ENCODE results near the gene MNT. TPM values are rescaled to one million over a fixed set of nuclear protein-coding genes. Genes with fewer than 3 reads are reported as not detected.
A peak's percentile ranks its signal among the peaks of the same experiment; 100 is the strongest.

The MNT gene
- total RNA-seq, 6 donors from 2014 or later: 14.9 to 68.1 (median 38.6) TPM

DNA sequence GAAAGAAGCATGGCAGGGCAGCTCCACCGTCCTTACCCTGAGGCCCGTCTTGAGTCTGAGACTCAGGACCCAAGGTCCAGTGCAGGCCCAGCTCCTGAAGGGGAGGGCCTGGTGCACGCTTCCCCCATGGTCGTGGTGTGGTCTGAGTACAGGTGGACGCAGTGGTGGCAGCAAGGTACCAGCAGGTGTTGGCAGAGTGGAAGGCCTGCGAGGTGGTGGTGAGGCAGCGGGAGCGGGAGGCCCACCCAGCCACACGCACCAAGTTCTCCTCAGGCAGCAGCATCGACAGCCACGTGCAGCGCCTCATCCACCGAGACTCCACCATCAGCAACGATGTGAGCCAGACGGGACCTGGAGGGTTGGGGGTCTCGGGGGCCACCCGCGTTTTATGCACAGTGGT is 27.7 kb downstream of the MNT start:
- Histone ChIP-seq H3K27ac (no peak overlapping the region), H3K4me3 (no peak overlapping the region), H3K9me3 (no peaks in the 10 kb centered on the region), H3K4me1 (no peaks in the 10 kb centered on the region), H3K36me3 (peaks cover 4 to 68% (median 48%) of the 10 kb centered on the region in 4 donors), H3K27me3 (no peaks in the 10 kb centered on the region)
- 93 to 94% methylated on average over 12 to 18 of the region's 18 CpGs for WGBS, 2 donors
- DNase-seq: peak in 1 of 2 donors; percentile 69
- ATAC-seq (ENCODE audit: low FRiP score in 2 of 2): no peak
- TF ChIP-seq POLR2AphosphoS5 (IDR thresholded peaks at IDR 0.05) (no peak), POLR2A (IDR thresholded peaks at IDR 0.05) (no peak), EP300 (IDR thresholded peaks at IDR 0.05) (no peak)
- TF ChIP-seq, protein P1, sequence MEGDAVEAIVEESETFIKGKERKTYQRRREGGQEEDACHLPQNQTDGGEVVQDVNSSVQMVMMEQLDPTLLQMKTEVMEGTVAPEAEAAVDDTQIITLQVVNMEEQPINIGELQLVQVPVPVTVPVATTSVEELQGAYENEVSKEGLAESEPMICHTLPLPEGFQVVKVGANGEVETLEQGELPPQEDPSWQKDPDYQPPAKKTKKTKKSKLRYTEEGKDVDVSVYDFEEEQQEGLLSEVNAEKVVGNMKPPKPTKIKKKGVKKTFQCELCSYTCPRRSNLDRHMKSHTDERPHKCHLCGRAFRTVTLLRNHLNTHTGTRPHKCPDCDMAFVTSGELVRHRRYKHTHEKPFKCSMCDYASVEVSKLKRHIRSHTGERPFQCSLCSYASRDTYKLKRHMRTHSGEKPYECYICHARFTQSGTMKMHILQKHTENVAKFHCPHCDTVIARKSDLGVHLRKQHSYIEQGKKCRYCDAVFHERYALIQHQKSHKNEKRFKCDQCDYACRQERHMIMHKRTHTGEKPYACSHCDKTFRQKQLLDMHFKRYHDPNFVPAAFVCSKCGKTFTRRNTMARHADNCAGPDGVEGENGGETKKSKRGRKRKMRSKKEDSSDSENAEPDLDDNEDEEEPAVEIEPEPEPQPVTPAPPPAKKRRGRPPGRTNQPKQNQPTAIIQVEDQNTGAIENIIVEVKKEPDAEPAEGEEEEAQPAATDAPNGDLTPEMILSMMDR (IDR thresholded peaks at IDR 0.05): no peak

GRCh38 chr17:2372681-2373080 is 28.2 kb downstream of the MNT start:
- ATAC-seq (ENCODE audit: low FRiP score in 2 of 2) (no peak), DNase-seq (no peak)
- peaks cover 4 to 64% (median 45%) of the 10 kb centered on the region in 4 donors for H3K36me3 ChIP-seq
- no peak overlapping the region for H3K4me3 ChIP-seq
- H3K27ac ChIP-seq: no peak overlapping the region
- H3K9me3 ChIP-seq: no peaks in the 10 kb centered on the region
- TF ChIP-seq, protein P1 (IDR thresholded peaks at IDR 0.05): no peak
- no peak for TF ChIP-seq POLR2AphosphoS5 (IDR thresholded peaks at IDR 0.05)
- TF ChIP-seq EP300 (IDR thresholded peaks at IDR 0.05): no peak
- no peak for TF ChIP-seq POLR2A (IDR thresholded peaks at IDR 0.05)
- H3K27me3 ChIP-seq: no peaks in the 10 kb centered on the region
- WGBS, 2 donors: 93 to 95% methylated on average over 16 of the region's 16 CpGs
- H3K4me1 ChIP-seq: no peaks in the 10 kb centered on the region

GRCh38 chr17:2372180-2372579 is 28.7 kb downstream of the MNT start:
- Histone ChIP-seq H3K4me1 (no peaks in the 10 kb centered on the region), H3K4me3 (no peak overlapping the region), H3K9me3 (no peaks in the 10 kb centered on the region), H3K27ac (no peak overlapping the region), H3K36me3 (peaks cover 4 to 64% (median 45%) of the 10 kb centered on the region in 4 donors), H3K27me3 (no peaks in the 10 kb centered on the region)
- ATAC-seq (ENCODE audit: low FRiP score in 2 of 2) (no peak), DNase-seq (peak in 1 of 2 donors; percentile 79)
- WGBS, 2 donors: 96% methylated on average over 26 of the region's 26 CpGs; no CpG with 5 or more reads in 1 of the 2 donors
- TF ChIP-seq, protein P1 (IDR thresholded peaks at IDR 0.05): no peak
- TF ChIP-seq POLR2A (IDR thresholded peaks at IDR 0.05) (no peak), EP300 (IDR thresholded peaks at IDR 0.05) (no peak), POLR2AphosphoS5 (IDR thresholded peaks at IDR 0.05) (no peak)

- no peak for TF ChIP-seq POLR2A (IDR thresholded peaks at IDR 0.05)
- TF ChIP-seq EP300 (IDR thresholded peaks at IDR 0.05): no peak
- no peak for TF ChIP-seq POLR2AphosphoS5 (IDR thresholded peaks at IDR 0.05)
- TF ChIP-seq, protein P1 (IDR thresholded peaks at IDR 0.05): no peak
- H3K27me3 ChIP-seq: no peaks in the 10 kb centered on the region
- WGBS, 2 donors: 91 to 92% methylated on average over 25 to 30 of the region's 30 CpGs
- H3K36me3 ChIP-seq: peaks cover 4 to 64% (median 42%) of the 10 kb centered on the region in 4 donors
- H3K4me1 ChIP-seq: no peaks in the 10 kb centered on the region
- peak in 1 of 2 donors; percentile 62 for DNase-seq
- ATAC-seq (ENCODE audit: low FRiP score in 2 of 2): no peak
- H3K9me3 ChIP-seq: no peaks in the 10 kb centered on the region
- H3K27ac ChIP-seq: no peak overlapping the region
- H3K4me3 ChIP-seq: no peak overlapping the region
These were observed 29.4 kb downstream of the MNT start for GRCh38 chr17:2371183-2372130.
